ENCODE measurements around the gene DHX29.

Gene DHX29

GRCh38 chr5:55300890-55301289 lies 6.6 kb downstream of the DHX29 start:
- TF ChIP-seq CTCF (IDR thresholded peaks at IDR 0.05; ENCODE audit: low read depth, low read length), result no peak
- no peak for DNase-seq (ENCODE audit: extremely low read depth, low read depth)

DNA sequence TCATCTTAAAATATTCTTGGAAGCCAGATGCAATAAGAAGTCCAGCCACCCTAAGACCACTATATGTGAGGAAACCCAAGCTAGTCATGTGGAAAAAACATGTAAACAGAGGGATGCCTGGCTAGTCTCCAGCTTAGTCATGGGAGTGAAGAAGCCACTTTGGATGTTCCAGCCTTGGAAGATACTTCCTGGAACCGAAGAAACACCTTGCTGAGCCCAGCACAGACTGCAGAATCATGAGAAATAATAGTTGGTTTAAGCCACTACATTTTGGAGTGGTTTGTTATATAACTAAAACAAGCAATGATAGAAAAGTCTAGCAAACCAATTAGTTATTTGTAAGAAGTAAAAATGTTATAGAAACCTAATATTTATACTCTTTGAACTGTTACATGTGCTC lies 12.6 kb downstream of the DHX29 start:
- TF ChIP-seq CTCF (IDR thresholded peaks at IDR 0.05; ENCODE audit: low read depth, low read length), result no peak
- DNase-seq (ENCODE audit: extremely low read depth, low read depth), result no peak

- TF ChIP-seq CTCF (IDR thresholded peaks at IDR 0.05; ENCODE audit: low read depth, low read length), result no peak
- no peak for DNase-seq (ENCODE audit: extremely low read depth, low read depth)
These were observed 16.5 kb downstream of the DHX29 start for GRCh38 chr5:55290991-55291390.

DNA sequence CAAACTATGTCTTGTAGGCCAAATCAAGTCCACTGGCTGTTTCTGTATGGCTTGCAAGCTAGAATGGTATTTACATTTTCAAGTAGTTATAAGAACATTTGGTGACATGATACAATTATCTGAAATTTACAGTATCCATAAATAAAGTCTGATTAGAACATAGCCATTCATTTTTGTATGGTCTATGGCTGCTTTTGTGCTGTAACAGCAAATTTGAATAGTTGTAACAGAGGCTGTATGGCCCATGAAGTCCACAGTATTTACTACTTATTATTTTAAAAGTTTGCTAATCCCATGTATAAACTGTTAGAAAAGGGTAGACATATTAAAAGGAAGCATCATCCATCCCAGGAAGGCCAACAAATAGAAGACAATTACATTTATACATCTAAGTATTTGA lies 17.7 kb downstream of the DHX29 start:
- no peak for DNase-seq (ENCODE audit: extremely low read depth, low read depth)
- TF ChIP-seq CTCF (IDR thresholded peaks at IDR 0.05; ENCODE audit: low read depth, low read length), result no peak

DNA sequence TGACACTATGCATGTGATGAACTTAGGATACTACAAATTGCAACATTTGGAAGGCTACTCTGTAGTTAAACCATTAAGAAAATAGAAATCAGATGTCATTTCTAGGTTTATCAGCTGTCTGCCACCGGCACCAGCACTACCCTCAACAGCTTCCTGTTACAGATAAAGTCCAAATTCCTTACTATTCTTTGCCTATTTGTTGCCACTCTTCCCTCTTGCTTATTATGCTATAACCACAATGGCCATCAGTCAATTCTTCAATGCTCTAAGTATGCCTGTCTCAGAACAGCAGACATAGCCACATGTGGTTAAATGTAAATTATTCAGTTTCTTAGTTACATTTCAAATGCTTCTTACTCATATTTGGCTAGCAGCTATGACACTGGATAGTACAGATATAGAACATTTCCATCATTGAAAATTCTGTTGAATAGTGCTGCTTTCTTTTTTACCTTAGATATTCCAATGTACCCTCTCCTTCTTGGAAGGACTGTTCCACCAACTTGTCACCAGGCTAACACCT lies 21.0 kb downstream of the DHX29 start:
- TF ChIP-seq CTCF (IDR thresholded peaks at IDR 0.05; ENCODE audit: low read depth, low read length), result no peak
- DNase-seq (ENCODE audit: extremely low read depth, low read depth), result no peak

- no peak for DNase-seq (ENCODE audit: extremely low read depth, low read depth)
- no peak for TF ChIP-seq CTCF (IDR thresholded peaks at IDR 0.05; ENCODE audit: low read depth, low read length)
These were observed 28.7 kb downstream of the DHX29 start for GRCh38 chr5:55278778-55279177.

DNA sequence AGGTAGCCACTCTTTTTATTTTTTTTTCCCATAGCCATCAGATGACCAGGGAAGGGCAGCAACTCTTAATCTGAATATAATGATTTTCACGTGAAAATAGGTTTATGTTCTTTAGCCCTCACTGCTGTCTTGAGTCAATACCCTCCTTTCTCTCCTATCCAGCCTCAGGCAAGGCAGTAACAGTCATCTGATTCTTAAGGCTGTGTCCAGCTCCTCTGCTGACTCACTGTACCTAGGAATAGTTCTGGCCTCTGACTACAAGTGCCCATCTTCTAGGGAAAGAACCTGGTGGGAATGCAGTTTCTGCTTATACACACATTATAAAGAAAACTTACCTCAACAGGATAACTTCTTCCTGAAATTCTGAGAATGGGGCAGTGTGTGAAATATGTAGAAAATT lies 30.7 kb downstream of the DHX29 start:
- no peak for DNase-seq (ENCODE audit: extremely low read depth, low read depth)
- no peak for TF ChIP-seq CTCF (IDR thresholded peaks at IDR 0.05; ENCODE audit: low read depth, low read length)
